ENCODE results near the gene CAPN7.

CAPN7 gene

GRCh38 chr3:15204005-15204404 lies 2.0 kb upstream of the CAPN7 start:
- DNase-seq = no peak

GRCh38 chr3:15205482-15205933 lies 538 bp upstream of the CAPN7 start:
- DNase-seq = no peak

DNA sequence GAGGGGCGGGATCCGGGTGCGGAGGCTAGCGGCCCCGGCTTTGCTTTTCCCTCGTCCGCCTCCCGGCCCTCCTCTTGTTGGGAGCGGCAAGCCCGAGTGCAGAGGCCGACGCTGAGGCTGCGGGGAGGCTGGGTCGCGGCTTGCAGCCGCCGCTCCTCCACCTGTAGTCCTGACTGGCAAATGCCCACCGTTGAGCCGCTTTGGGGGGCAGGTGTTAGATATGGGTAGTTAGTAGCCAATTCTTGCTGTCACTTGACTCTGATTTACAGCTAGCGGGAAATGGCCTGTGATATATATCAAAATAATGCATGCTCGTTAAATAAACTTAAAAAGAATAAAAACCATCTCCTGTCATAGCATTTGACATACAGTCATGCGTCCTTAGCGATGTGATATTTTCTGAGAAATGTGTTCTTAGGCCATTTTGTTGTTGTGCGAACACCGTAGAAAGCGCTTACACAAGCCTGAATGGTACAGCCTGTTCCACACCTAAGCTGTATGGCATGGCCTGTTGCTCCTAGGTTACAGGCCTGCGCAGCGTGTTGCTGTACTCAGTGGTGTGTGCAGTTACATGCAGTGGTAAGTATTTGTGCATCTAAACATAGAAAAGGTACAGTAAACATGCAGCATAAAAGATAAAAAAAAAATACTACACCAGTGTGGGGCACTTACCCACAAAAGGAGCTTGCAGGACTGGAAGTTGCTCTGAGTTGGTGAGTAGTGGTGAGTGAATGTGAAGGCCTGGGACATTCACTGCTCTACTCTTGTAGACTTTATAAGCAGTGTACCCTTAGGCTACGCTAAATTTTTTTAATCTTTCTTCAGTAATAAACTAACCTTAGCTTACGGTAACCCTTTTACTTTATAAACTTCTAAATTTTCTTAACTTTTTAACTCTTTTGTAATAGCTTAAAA lies 873 bp downstream of the CAPN7 start:
- DNase-seq = no peak

- no peak for DNase-seq
Observed at GRCh38 chr3:15207836-15208504, 1.9 kb downstream of the CAPN7 start.

DNA sequence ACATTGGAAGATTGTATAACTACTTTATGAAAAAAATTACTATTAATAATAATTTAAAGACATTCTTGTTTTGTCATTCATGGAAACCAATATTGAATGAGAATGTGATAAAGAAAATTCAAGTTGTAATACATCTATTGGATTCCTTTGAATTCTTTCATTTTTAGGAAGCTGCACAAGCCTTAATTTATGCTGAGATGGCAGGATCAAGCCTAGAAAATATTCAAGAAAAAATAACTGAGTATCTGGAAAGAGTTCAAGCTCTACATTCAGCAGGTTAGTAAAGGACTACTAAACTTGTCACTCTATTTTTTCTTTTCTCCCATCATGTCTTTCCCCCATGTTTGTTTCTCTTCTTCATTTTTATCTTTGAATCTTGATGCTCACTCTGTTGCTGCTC lies 5.9 kb downstream of the CAPN7 start:
- DNase-seq = no peak

GRCh38 chr3:15214758-15215157 lies 8.7 kb downstream of the CAPN7 start:
- DNase-seq = no peak

GRCh38 chr3:15215996-15216395 lies 9.9 kb downstream of the CAPN7 start:
- no peak for DNase-seq

DNA sequence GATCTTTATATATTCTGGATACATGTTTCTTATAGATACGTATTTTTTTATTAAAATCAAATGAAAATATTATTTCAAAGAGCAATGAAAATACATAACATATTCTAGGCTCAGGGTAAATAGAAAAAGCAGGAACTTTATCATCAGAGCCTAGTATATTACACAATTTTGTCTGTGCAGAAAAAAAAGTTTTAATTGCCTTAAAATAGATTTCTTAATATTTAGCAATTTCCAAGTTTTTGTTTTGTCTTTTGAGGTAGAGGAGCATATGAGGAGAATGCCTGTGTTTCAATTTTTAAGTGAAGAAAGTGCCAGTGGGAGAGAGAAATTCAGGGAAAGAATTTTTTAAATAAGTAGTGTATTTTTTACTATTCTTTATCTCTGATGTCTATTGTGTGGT lies 10.5 kb downstream of the CAPN7 start:
- DNase-seq = no peak

DNA sequence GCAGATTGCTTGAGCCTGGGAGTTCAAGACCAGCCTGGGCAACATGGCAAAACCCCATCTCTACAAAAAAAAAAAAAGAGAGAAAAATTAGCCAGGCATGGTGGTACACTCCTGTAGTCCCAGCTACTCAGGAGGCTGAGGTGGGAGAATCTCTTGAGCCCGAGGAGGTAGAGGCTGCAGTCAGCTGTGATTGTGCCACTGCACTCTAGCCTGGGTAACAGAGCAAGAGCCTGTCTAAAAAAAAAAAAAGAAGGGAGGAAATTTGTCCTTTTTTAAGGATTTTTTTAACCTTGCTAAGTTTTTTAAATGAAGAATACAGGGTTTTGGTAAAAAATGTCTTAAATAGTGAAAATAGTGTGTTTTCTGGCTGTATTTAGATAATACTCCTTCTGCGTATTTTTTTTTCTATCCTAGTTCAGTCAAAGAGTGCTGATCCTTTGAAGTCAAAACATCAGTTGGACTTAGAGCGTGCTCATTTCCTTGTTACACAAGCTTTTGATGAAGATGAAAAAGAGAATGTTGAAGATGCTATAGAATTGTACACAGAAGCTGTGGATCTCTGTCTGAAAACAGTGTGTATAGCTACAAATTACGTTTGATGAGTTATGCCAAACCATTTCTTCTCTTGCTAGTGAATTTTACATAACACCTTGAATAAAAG lies 11.1 kb downstream of the CAPN7 start:
- no peak for DNase-seq

- DNase-seq = no peak
Observed at GRCh38 chr3:15217841-15218267, 11.8 kb downstream of the CAPN7 start.

GRCh38 chr3:15218689-15219088 lies 12.6 kb downstream of the CAPN7 start:
- no peak for DNase-seq

GRCh38 chr3:15220056-15220455 lies 14.0 kb downstream of the CAPN7 start:
- DNase-seq = no peak

DNA sequence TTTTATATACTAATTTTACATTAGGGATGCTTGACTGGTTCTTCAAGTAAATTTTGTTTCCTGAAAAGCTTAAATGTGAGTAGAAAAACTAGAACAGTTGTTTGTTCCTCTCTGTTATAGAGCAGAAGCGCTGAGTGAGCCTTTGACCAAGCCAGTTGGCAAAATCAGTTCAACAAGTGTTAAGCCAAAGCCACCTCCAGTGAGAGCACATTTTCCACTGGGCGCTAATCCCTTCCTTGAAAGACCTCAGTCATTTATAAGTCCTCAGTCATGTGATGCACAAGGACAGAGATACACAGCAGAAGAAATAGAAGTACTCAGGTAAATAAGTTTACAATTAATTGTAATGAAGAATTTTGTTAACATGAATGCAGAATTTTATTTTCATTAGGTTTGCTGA lies 14.6 kb downstream of the CAPN7 start:
- no peak for DNase-seq

DNA sequence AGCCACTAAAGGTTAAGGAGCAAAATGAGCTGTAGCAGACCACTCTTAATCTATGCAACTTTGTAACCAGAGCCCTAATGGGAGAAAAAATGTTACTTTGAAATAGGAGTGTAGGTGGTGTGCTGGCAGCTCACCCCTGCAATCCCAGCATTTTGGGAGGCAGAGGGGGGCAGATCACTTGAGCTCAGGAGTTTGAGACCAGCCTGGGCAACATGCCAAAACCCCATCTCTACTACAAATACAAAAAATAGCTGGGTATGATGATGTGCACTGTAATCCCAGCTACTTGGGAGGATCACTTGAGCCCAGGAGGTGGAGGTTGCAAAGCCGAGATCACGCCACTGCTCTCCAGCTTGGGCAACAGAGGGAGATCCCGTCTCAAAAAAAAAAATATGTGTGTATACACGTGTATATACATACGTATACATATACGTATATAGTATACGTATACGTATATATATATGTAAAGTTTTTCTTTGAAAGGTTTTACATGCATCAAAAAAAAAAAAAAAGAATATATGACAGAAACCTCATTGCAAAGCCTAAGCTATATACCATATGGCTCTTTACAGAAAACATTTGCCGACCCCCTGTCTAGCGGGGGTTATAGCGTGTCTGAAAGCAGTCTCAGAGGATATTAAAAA lies 15.7 kb downstream of the CAPN7 start:
- DNase-seq = no peak

GRCh38 chr3:15223685-15224572 lies 17.9 kb downstream of the CAPN7 start:
- no peak for DNase-seq

DNA sequence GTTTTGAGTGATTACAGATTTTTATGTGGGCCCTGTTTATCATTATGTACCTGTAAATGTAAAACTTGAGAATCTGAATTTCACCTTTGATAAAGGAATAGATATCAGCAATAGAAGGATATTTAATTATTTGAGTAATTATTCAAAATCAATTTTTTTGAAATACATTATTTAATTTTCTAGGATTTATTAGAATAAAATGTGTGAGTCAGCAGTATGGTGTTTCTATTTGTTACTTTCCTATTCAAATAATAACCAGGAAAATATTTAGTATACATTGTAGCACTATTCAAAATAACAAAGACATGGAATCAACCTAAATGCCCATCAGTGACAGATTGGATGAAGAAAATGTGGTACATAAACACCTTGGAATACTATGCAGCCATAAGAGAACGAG lies 22.1 kb downstream of the CAPN7 start:
- no peak for DNase-seq

DNA sequence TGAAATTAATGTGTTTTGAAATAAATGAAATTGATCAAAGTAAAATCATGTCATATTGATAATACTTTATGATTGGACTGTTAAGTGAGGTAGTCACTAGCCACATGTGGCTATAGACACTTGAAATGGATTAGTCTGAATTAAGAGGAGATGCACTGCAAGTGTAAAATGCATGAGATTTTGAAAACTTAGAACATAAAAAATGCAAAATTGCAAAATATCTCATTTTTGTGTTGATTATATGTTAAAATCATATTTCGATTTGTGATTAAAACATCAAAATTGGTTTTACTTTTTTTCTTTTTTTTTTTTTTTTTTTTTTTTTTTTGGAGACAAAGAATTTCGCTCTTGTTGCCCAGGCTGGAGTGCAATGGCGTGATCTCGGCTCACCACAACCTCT lies 23.2 kb downstream of the CAPN7 start:
- no peak for DNase-seq

DNA sequence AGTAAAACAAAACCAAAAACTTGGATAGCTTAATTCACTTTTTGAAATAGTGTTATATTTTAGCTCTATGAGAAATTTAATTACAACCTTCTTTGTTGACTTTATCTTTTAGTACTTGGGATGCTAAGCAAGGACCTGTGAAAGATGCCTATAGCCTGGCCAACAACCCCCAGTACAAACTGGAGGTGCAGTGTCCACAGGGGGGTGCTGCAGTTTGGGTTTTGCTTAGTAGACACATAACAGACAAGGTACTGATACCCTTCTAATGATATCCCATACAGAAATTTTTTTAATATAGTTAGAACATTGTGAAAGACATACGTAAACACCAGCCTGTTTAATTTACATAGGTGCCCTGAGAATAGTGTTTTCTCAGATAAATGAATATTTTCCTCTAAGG lies 35.3 kb downstream of the CAPN7 start:
- no peak for DNase-seq

DNA sequence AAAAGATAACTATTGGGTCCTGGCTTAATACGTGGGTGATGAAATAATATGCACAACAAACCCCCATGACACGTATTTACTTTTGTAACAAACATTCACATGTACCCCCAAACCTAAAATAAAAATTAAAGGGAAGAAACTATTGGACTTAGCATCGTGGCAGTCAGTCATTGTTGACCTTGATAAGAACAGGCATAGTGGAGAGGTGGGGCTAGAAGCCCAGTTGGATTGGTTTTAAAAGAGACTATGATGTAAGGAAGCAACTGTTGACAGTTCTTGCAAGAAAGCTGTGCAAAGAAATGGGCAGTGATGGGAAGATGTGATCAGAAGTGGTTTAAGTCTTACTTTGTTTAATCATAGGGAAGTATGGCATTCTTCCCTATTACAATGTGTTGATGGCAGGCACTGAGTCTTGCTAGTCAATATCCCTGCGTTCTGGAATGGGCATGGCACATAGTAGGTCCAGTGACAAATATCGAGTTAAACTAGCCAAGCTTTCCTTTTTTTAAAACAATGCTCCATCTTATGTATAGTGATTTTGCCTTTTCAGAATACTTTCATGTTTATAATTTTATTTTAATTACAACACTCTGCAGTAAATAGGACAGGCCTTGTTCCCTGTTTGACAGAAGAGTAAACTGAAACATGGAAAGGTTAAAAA lies 37.9 kb downstream of the CAPN7 start:
- no peak for DNase-seq

DNA sequence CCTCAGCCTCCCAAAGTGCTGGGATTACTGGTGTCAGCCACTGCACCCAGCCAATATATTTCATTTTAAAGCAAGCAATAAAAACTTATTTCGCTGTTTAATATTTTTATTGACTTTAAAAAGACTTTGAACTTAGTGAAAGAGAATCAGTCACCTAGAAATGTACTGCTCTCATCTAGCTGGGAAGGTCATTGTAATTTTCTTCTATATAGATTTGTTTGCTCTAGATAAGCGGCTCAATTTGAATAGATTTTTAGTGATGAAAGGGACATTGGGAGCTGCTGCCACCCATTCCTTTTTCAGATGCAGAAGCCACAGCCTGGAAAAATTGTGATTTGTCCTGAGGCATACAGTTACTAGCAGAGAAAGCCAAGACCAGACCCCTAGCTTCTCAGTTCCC lies 40.1 kb downstream of the CAPN7 start:
- DNase-seq = no peak

- no peak for DNase-seq
Observed at GRCh38 chr3:15253023-15253697, 47.1 kb downstream of the CAPN7 start.
